Amniotic stem cell (primary cell): ENCODE measurements around the gene AKT1.

ENCODE experiments used
- DNase-seq: peaks from one replicate; lab custom pipeline; 2025; lab: John Stamatoyannopoulos, UW

AKT1 gene

GRCh38 chr14:104723651-104724406 is 71.7 kb downstream of the AKT1 start, which contains the start of gene ADSS1:
Gene ADSS1 (plus strand): TSS chr14:104724229. CDS start chr14:104724271, 42 bp downstream.
- no peak for DNase-seq

DNA sequence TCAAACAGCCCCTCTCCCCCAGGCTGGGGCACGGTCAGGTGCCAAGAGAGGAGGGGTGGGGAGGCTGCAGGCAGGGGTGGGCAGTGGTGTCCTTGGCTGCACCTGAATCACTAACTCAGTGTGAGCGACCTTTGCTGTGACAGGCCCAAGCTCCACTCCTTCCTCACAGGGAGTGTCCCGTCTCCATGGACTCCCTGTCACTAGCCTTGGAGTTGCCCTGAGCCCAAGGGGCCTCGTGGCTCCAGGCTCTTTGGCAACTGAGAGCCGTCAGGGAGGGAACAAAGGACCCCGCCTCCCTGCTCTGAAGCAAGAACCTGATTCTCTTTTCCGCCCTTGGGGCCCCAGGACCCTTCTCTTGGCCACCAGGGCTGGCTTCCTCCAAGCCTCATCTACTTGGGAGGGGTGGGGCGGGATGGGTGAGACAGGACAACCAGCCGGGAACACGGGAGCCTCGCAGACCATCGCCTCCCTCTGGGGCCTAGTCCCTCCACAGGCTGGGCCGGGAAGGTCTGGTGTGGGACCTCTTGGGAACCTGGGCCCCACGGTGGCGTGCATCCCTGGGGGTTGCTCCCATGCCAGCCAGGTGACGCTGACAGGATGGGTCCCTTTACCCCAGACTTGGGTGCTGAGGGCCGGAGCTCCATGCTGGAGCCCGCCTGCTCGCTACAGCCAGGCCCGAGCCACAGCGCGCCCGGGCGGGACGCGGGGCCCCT is 72.5 kb downstream of the AKT1 start:
- no peak for DNase-seq

GRCh38 chr14:104721505-104722431 is 73.8 kb downstream of the AKT1 start:
- DNase-seq = no peak
